GM13976 (cell line): ENCODE data around the gene ACOD1.

Source experiments
- DNase-seq: peaks from one replicate; pipeline ENCODE4 v3.0.0; 2012; ENCODE audit warnings: low spot score
- in situ Hi-C: fragments of 300-500 bp; cut with MboI; formaldehyde crosslinking; loops from one replicate; pipeline ENCODE4 v1.12.0; 2022; ENCODE audit warnings: low sequenced_read_pairs, mixed read lengths, inconsistent platforms; ENCODE audit not compliant: unreplicated experiment
- TF ChIP-seq, protein P1 (sequence below): IDR thresholded peaks from 2 replicates; pipeline ENCODE4 v1.5.1; 2012; ENCODE audit warnings: borderline replicate concordance, mild to moderate bottlenecking; ENCODE audit not compliant: insufficient read depth; ENCODE audit errors: extremely low read depth, missing control alignments, control extremely low read depth

ACOD1 gene

DNA sequence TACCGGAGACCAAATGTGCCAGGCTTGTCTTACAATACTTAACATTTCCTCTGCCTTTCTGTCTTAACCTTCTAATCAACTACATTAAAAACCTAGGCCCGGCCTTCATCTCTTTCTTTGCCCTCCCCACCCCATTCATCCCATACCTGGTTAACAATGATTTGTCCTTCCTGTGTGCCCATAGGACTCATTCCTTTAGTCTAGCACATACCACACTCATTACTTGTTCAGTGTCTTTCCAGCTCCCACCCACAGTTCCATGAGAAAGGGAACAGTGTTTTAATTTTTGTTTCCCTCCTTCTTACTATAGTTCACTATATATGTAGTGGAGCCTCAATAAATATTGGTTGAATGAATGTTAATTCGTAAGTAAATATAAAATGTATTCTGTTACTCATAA, 46.0 kb downstream of the ACOD1 start:
- no peak for DNase-seq
- TF ChIP-seq, protein P1, sequence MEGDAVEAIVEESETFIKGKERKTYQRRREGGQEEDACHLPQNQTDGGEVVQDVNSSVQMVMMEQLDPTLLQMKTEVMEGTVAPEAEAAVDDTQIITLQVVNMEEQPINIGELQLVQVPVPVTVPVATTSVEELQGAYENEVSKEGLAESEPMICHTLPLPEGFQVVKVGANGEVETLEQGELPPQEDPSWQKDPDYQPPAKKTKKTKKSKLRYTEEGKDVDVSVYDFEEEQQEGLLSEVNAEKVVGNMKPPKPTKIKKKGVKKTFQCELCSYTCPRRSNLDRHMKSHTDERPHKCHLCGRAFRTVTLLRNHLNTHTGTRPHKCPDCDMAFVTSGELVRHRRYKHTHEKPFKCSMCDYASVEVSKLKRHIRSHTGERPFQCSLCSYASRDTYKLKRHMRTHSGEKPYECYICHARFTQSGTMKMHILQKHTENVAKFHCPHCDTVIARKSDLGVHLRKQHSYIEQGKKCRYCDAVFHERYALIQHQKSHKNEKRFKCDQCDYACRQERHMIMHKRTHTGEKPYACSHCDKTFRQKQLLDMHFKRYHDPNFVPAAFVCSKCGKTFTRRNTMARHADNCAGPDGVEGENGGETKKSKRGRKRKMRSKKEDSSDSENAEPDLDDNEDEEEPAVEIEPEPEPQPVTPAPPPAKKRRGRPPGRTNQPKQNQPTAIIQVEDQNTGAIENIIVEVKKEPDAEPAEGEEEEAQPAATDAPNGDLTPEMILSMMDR, result no peak
- in situ Hi-C loops, result no loop called here

DNA sequence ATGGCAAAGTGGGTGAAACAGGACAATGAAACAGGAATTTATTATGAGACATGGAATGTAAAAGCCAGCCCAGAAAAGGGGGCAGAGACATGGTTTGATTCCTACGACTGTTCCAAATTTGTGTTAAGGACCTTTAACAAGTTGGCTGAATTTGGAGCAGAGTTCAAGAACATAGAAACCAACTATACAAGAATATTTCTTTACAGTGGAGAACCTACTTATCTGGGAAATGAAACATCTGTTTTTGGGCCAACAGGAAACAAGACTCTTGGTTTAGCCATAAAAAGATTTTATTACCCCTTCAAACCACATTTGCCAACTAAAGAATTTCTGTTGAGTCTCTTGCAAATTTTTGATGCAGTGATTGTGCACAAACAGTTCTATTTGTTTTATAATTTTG, 52.2 kb downstream of the ACOD1 start:
- DNase-seq, result no peak
- in situ Hi-C loops, result no loop called here
- TF ChIP-seq, protein P1, result no peak

DNA sequence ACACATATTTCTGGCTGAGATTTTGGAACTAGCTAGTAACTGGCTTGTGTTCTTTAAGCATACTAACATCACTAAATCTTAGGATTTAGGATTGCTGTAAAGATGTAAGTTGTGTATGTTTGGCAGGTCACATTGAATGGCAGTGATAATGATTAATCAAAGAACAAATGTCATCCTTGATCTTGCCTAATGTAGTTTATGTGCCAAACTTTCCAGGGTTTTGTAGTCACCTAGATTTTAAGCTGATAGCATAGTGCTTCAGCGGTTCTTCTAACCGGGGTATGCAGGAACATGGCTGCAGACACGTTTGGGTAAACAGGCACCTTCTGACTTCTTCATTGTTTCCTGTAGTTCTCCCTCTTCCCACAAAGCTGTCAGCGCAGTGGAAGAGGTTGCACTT, 53.2 kb downstream of the ACOD1 start:
- DNase-seq, result no peak
- in situ Hi-C loops, result no loop called here
- TF ChIP-seq, protein P1, result no peak

DNA sequence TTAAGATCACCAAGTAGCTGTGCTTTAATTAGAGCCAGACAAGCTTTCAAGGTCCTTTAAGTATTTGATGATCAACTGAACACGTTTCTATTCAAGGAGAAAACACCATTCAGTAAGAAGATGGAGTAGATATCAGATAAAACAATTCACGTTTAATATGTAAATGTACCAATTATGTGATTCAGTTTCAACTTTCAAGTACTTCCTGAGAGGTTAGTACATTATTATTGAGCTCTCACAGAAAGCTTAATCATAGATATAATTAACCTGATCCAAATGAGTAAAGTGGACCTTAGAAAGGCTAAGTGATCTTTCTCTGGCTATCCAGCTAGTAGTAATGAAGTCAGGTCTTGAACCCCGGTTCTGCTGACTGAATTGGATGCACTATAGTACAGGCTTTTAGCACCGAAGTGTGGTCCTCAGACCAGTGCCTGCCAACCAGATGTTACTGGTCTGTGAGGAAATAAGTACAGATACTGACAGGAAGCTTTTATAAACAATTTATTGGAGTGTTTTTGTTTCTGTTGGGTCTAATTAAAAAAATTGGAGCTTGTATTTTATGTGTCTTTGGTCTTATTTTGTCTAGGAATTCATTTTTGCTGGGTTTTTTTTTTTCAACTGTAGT, 53.8 kb downstream of the ACOD1 start:
- in situ Hi-C loops, result no loop called here
- TF ChIP-seq, protein P1, result no peak
- DNase-seq, result no peak

DNA sequence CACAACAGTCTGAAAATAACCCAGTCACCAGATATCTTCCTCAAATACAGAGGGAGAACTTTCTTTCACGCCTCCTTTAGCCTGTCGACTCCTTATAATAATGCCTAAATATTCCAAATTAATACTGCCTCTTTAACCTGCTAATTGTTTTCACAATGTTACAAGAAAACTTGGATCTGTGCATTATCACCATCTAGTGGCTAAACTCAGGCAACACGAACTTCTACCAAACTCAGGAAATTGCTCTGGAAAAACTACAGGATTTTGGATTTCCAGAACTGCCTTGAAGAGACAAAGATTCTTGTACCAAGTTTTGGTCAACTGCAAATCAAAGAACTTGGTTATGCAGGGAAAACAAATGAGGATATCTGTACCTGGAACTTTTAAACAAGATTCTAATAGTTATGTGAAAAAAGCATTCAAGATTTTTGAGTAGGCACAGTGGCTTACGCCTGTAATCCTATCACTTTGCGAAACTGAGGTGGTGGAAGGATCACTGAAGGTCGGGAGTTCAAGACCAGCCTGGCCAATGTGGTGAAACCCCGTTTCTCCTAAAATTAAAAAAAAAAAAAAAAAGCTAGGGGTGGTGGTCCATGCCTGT, 54.4 kb downstream of the ACOD1 start:
- no peak for DNase-seq
- in situ Hi-C loops, result no loop called here
- TF ChIP-seq, protein P1, result peak; percentile 53
